Subcutaneous abdominal adipose tissue (tissue), 5 donors: ENCODE results near the gene CLSTN2.
A peak's percentile ranks its signal among the peaks of the same experiment; 100 is the strongest.

ENCODE experiments used
- H3K27ac ChIP-seq: one replicate; pipeline ENCODE4 v1.7.0; 2013; ENCODE audit warnings: low read depth, mild to moderate bottlenecking, inconsistent platforms, low read length, moderate library complexity
- H3K27me3 ChIP-seq, 5 donors: one replicate each; pipeline ENCODE4 v1.7.0; 2013; ENCODE audit warnings: low read length in 5 of 5, inconsistent platforms in 1 of 5; ENCODE audit not compliant: control insufficient read depth in 5 of 5, insufficient read depth in 4 of 5
- H3K36me3 ChIP-seq, 5 donors: one replicate each; pipeline ENCODE4 v1.7.0; 2013; ENCODE audit warnings: low read length in 5 of 5; ENCODE audit not compliant: control insufficient read depth in 5 of 5, insufficient read depth in 5 of 5
- H3K4me1 ChIP-seq, 5 donors: one replicate each; pipeline ENCODE4 v1.7.0; 2013; ENCODE audit warnings: low read length in 5 of 5, mild to moderate bottlenecking in 3 of 5, moderate library complexity in 1 of 5; ENCODE audit not compliant: control insufficient read depth in 5 of 5, insufficient read depth in 5 of 5
- H3K4me3 ChIP-seq, 5 donors: one replicate each; pipeline ENCODE4 v1.7.0; 2013; ENCODE audit warnings: low read length in 5 of 5, low read depth in 1 of 5
- H3K9ac ChIP-seq, 5 donors: one replicate each; pipeline ENCODE4 v1.7.0; 2013; ENCODE audit warnings: low read length in 5 of 5, mild to moderate bottlenecking in 4 of 5, moderate library complexity in 3 of 5
- H3K9me3 ChIP-seq, 5 donors: one replicate each; pipeline ENCODE4 v1.7.0; 2013; ENCODE audit warnings: low read length in 5 of 5; ENCODE audit not compliant: control insufficient read depth in 5 of 5
- donor health status: healthy.
- donor health status: healthy.
- donor health status: healthy.
- donor health status: healthy.
- donor health status: healthy.

Gene CLSTN2

GRCh38 chr3:139916271-139916670 is 18.7 kb upstream of the CLSTN2 start:
- H3K36me3 ChIP-seq: no peaks in the 10 kb centered on the region
- H3K27ac ChIP-seq: no peak overlapping the region
- no peaks in the 10 kb centered on the region for H3K9me3 ChIP-seq
- H3K9ac ChIP-seq: no peak overlapping the region
- no peak overlapping the region for H3K4me3 ChIP-seq
- no peaks in the 10 kb centered on the region for H3K4me1 ChIP-seq
- H3K27me3 ChIP-seq: no peaks in the 10 kb centered on the region

- Histone ChIP-seq H3K36me3 (no peaks in the 10 kb centered on the region), H3K27me3 (no peaks in the 10 kb centered on the region), H3K27ac (no peak overlapping the region), H3K4me3 (no peak overlapping the region), H3K9me3 (no peaks in the 10 kb centered on the region), H3K9ac (no peak overlapping the region), H3K4me1 (no peaks in the 10 kb centered on the region)
Observed at GRCh38 chr3:139917226-139917785, 17.7 kb upstream of the CLSTN2 start.

- Histone ChIP-seq H3K9ac (no peak overlapping the region), H3K36me3 (no peaks in the 10 kb centered on the region), H3K4me1 (no peaks in the 10 kb centered on the region), H3K4me3 (no peak overlapping the region), H3K27ac (no peak overlapping the region), H3K27me3 (peaks cover 0 to 3% (median 0%) of the 10 kb centered on the region in 5 donors), H3K9me3 (no peaks in the 10 kb centered on the region)
Observed at GRCh38 chr3:139928708-139929505, 6.1 kb upstream of the CLSTN2 start.

- peaks cover 0 to 4% (median 0%) of the 10 kb centered on the region in 5 donors for H3K27me3 ChIP-seq
- no peak overlapping the region for H3K9ac ChIP-seq
- H3K9me3 ChIP-seq: no peaks in the 10 kb centered on the region
- H3K4me1 ChIP-seq: peaks cover 0 to 10% (median 4%) of the 10 kb centered on the region in 5 donors
- H3K36me3 ChIP-seq: no peaks in the 10 kb centered on the region
- no peak overlapping the region for H3K4me3 ChIP-seq
- no peak overlapping the region for H3K27ac ChIP-seq
Observed at GRCh38 chr3:139930211-139930610, 4.8 kb upstream of the CLSTN2 start.

GRCh38 chr3:139933766-139934165 is 1.2 kb upstream of the CLSTN2 start:
- no peak overlapping the region for H3K4me3 ChIP-seq
- peaks cover 0 to 10% (median 4%) of the 10 kb centered on the region in 5 donors for H3K27me3 ChIP-seq
- peaks cover 1 to 39% (median 28%) of the 10 kb centered on the region in 5 donors for H3K4me1 ChIP-seq
- no peaks in the 10 kb centered on the region for H3K9me3 ChIP-seq
- no peaks in the 10 kb centered on the region for H3K36me3 ChIP-seq
- H3K9ac ChIP-seq: no peak overlapping the region
- H3K27ac ChIP-seq: no peak overlapping the region

- Histone ChIP-seq H3K4me3 (peak overlapping the region in 4 of 5 donors; percentile 58 to 79 (median 72)), H3K27me3 (peaks cover 0 to 10% (median 4%) of the 10 kb centered on the region in 5 donors), H3K36me3 (no peaks in the 10 kb centered on the region), H3K4me1 (peaks cover 1 to 47% (median 32%) of the 10 kb centered on the region in 5 donors), H3K9ac (peak overlapping the region in 2 of 5 donors; percentile 54 to 67), H3K9me3 (no peaks in the 10 kb centered on the region), H3K27ac (no peak overlapping the region)
Observed at GRCh38 chr3:139934613-139935015, 371 bp upstream of the CLSTN2 start.

GRCh38 chr3:139935866-139936817 is 1.2 kb downstream of the CLSTN2 start:
- Histone ChIP-seq H3K9ac (peak overlapping the region in 4 of 5 donors; percentile 2 to 82 (median 64)), H3K36me3 (no peaks in the 10 kb centered on the region), H3K9me3 (no peaks in the 10 kb centered on the region), H3K4me3 (peak overlapping the region; percentile 58 to 90 (median 77)), H3K27me3 (peaks cover 0 to 10% (median 4%) of the 10 kb centered on the region in 5 donors), H3K27ac (no peak overlapping the region), H3K4me1 (peaks cover 1 to 63% (median 46%) of the 10 kb centered on the region in 5 donors)

- no peak overlapping the region for H3K9ac ChIP-seq
- H3K9me3 ChIP-seq: no peaks in the 10 kb centered on the region
- H3K4me1 ChIP-seq: peaks cover 1 to 68% (median 51%) of the 10 kb centered on the region in 5 donors
- no peak overlapping the region for H3K4me3 ChIP-seq
- H3K27ac ChIP-seq: peak overlapping the region; percentile 15
- H3K27me3 ChIP-seq: peaks cover 0 to 10% (median 4%) of the 10 kb centered on the region in 5 donors
- no peaks in the 10 kb centered on the region for H3K36me3 ChIP-seq
Observed at GRCh38 chr3:139937674-139938279, 2.8 kb downstream of the CLSTN2 start.

GRCh38 chr3:139939681-139940190 is 4.8 kb downstream of the CLSTN2 start:
- Histone ChIP-seq H3K4me3 (no peak overlapping the region), H3K27ac (peak overlapping the region; percentile 66), H3K27me3 (peaks cover 0 to 10% (median 4%) of the 10 kb centered on the region in 5 donors), H3K4me1 (peaks cover 1 to 62% (median 47%) of the 10 kb centered on the region in 5 donors), H3K36me3 (no peaks in the 10 kb centered on the region), H3K9ac (no peak overlapping the region), H3K9me3 (no peaks in the 10 kb centered on the region)
